Prostate gland (tissue), 2 donors: Measurements from ENCODE around the gene SEMA6C. TPM values are rescaled to one million over a fixed set of nuclear protein-coding genes. Genes with fewer than 3 reads are reported as not detected.

Source experiments
- DNase-seq: peaks from one replicate; pipeline ENCODE4 v3.0.0-alpha.2; 2019; ENCODE audit warnings: low spot score
- H3K27ac ChIP-seq, 2 donors: fragments of 200-600 bp; sonication (generic); 2 replicates each; pipeline ENCODE4 v1.5.1; 2017 to 2019
- H3K27me3 ChIP-seq: fragments of 200-600 bp; sonication (generic); replicated peaks from 2 replicates; pipeline ENCODE4 v1.5.1; 2019; ENCODE audit not compliant: insufficient read depth
- H3K36me3 ChIP-seq, 2 donors: fragments of 200-600 bp; sonication (generic); 1 replicate in 1 of 2; 2 replicates in 1 of 2; pipeline versions ENCODE4 v1.5.1 to v1.8.1; 2017 to 2019
- H3K4me1 ChIP-seq: fragments of 200-600 bp; sonication (generic); replicated peaks from 2 replicates; pipeline ENCODE4 v1.5.1; 2019
- H3K4me3 ChIP-seq, 2 donors: fragments of 200-600 bp; sonication (generic); 2 replicates each; pipeline ENCODE4 v1.5.1; 2017 to 2019
- H3K9me3 ChIP-seq: fragments of 200-600 bp; sonication (generic); 2 replicates; pipeline ENCODE4 v1.5.1; 2017
- CTCF ChIP-seq, 4 experiments: fragments of 200-600 bp in 2 of 4; fragments of 450-650 bp in 2 of 4; sonication (generic) in 2 of 4; IDR thresholded peaks; 1 replicate in 3 of 4; 2 replicates in 1 of 4; pipeline ENCODE4 v1.5.1; 2016 to 2019; ENCODE audit warnings: antibody characterized with exemption in 4 of 4, mild to moderate bottlenecking in 2 of 4, moderate library complexity in 2 of 4
- POLR2A ChIP-seq: fragments of 450-650 bp; IDR thresholded peaks from one replicate; pipeline ENCODE4 v1.6.1; 2016; ENCODE audit warnings: antibody characterized with exemption, mild to moderate bottlenecking
- POLR2AphosphoS5 ChIP-seq: sonication (generic); formaldehyde crosslinking; IDR thresholded peaks from one replicate; pipeline ENCODE4 v1.6.1; 2017; ENCODE audit warnings: antibody characterized with exemption
- WGBS: methylation state at CpG from one replicate; pipeline ENCODE4 v1.1.5; 2018; 5-methylcytosine and 5-hydroxymethylcytosine counted together
- intact Hi-C: fragments of 100-400 bp; cut with DNase I; formaldehyde crosslinking; loops from one replicate; pipeline ENCODE4 v1.14.2; 2022
- total RNA-seq, 2 donors: library from RNA; depleted of rRNA; stranded (reverse); fragments of >200 nt; gene quantifications; one replicate each; pipeline ENCODE4 v1.1.0, GENCODE V29; 2016

Gene SEMA6C
- total RNA-seq, 2 donors from 2014 or later = 4.1 to 173 TPM

- no peaks in the 10 kb centered on the region for H3K4me1 ChIP-seq
- no peak overlapping the region for H3K4me3 ChIP-seq
- H3K9me3 ChIP-seq = no peaks in the 10 kb centered on the region
- intact Hi-C loops = loop anchor here (5.0 kb wide), 2 partner anchors 56 to 136 kb away; no protein-coding TSS in a partner anchor
- H3K27me3 ChIP-seq = no peaks in the 10 kb centered on the region
- TF ChIP-seq CTCF (IDR thresholded peaks at IDR 0.05) = no peak
- no peak for TF ChIP-seq POLR2AphosphoS5
- TF ChIP-seq POLR2A = no peak
- WGBS = 60% methylated on average over 5 of the region's 5 CpGs
- H3K36me3 ChIP-seq = peaks cover 0 to 8% of the 10 kb centered on the region in 2 donors
- H3K27ac ChIP-seq = no peak overlapping the region
- no peak for DNase-seq
Measured at GRCh38 chr1:151158326-151158725, 11.9 kb upstream of the SEMA6C start.

GRCh38 chr1:151157067-151157531 lies 10.7 kb upstream of the SEMA6C start:
- Histone ChIP-seq H3K36me3 (peaks cover 0 to 8% of the 10 kb centered on the region in 2 donors), H3K4me3 (peak overlapping the region in 1 of 2 donors; percentile 9), H3K9me3 (no peaks in the 10 kb centered on the region), H3K27me3 (no peaks in the 10 kb centered on the region), H3K27ac (no peak overlapping the region), H3K4me1 (no peaks in the 10 kb centered on the region)
- WGBS = 81% methylated on average over 6 of the region's 6 CpGs
- TF ChIP-seq POLR2A = no peak
- TF ChIP-seq POLR2AphosphoS5 = no peak
- no peak for TF ChIP-seq CTCF (IDR thresholded peaks at IDR 0.05)
- DNase-seq = no peak
- intact Hi-C loops = loop anchor here (5.0 kb wide), 2 partner anchors 55 to 135 kb away; no protein-coding TSS in a partner anchor

- WGBS = 64% methylated on average over 4 of the region's 4 CpGs
- no peak for DNase-seq
- peaks cover 0 to 8% of the 10 kb centered on the region in 2 donors for H3K36me3 ChIP-seq
- no peaks in the 10 kb centered on the region for H3K4me1 ChIP-seq
- H3K4me3 ChIP-seq = peak within 1 kb of the TSS; percentile 3 to 9
- no peaks in the 10 kb centered on the region for H3K27me3 ChIP-seq
- intact Hi-C loops = loop anchor here (5.0 kb wide), 2 partner anchors 54 to 134 kb away; no protein-coding TSS in a partner anchor
- H3K27ac ChIP-seq = no peak within 1 kb of the TSS
- no peak for TF ChIP-seq POLR2A
- no peaks in the 10 kb centered on the region for H3K9me3 ChIP-seq
Measured at GRCh38 chr1:151156515-151156819, 10.0 kb upstream of the SEMA6C start, which contains the start of gene TNFAIP8L2. Gene TNFAIP8L2, plus strand, starts transcription at chr1:151156649. Its CDS starts 2,049 bp downstream, at chr1:151158698.

DNA sequence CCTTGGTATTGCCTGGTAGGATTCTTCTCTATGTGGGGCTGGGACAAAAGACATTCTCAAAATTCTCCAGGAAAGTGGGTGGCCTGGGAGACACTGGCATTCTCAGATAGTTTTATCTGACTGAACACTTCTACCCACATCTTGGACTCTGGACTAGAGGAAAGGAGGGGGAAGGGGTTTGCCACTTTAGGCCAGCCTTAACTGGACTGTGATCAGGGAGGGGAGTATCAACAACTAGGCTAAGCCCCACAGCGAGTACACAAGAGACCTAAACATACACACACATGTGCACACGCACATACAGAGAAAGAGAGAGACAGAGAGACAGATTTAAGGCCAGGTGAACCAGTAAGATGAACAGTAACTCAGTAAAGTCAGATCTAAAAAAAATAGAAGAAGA lies 1.2 kb upstream of the SEMA6C start:
- WGBS = 96% methylated on average over 2 of the region's 2 CpGs
- H3K36me3 ChIP-seq = no peaks in the 10 kb centered on the region
- no peaks in the 10 kb centered on the region for H3K4me1 ChIP-seq
- H3K4me3 ChIP-seq = no peak overlapping the region
- no peaks in the 10 kb centered on the region for H3K27me3 ChIP-seq
- intact Hi-C loops = loop anchor here (5.0 kb wide), 1 partner anchor 80 kb away; no protein-coding TSS in a partner anchor
- TF ChIP-seq CTCF (IDR thresholded peaks at IDR 0.05) (no peak), POLR2AphosphoS5 (no peak), POLR2A (no peak)
- no peak for DNase-seq
- no peaks in the 10 kb centered on the region for H3K9me3 ChIP-seq
- no peak overlapping the region for H3K27ac ChIP-seq

GRCh38 chr1:151147132-151147503 lies 687 bp upstream of the SEMA6C start:
- 20% methylated on average over 7 of the region's 7 CpGs for WGBS
- Histone ChIP-seq H3K27ac (peak overlapping the region; percentile 59 to 68), H3K4me3 (peak overlapping the region; percentile 62 to 75), H3K4me1 (no peaks in the 10 kb centered on the region), H3K36me3 (no peaks in the 10 kb centered on the region), H3K9me3 (no peaks in the 10 kb centered on the region), H3K27me3 (no peaks in the 10 kb centered on the region)
- no peak for TF ChIP-seq POLR2AphosphoS5
- no peak for TF ChIP-seq POLR2A
- TF ChIP-seq CTCF (IDR thresholded peaks at IDR 0.05) = no peak
- intact Hi-C loops = loop anchor here (5.0 kb wide), 1 partner anchor 80 kb away; no protein-coding TSS in a partner anchor
- no peak for DNase-seq
